Ovary (tissue), 3 donors: ENCODE results near the gene TBC1D22B.

Experiments
- CTCF ChIP-seq, 3 donors: fragments of 450-650 bp in 2 of 3; fragments of 200-600 bp in 1 of 3; IDR thresholded peaks; one replicate each; pipeline versions ENCODE4 v1.5.1 to v1.8.0; 2016 to 2022; ENCODE audit warnings: antibody characterized with exemption in 3 of 3, mild to moderate bottlenecking in 1 of 3
- EP300 ChIP-seq: sonication (generic); formaldehyde crosslinking; IDR thresholded peaks from one replicate; pipeline ENCODE4 v1.6.1; 2017; ENCODE audit warnings: antibody characterized with exemption
- POLR2A ChIP-seq: fragments of 450-650 bp; IDR thresholded peaks from one replicate; pipeline ENCODE4 v1.6.1; 2017; ENCODE audit warnings: antibody characterized with exemption, mild to moderate bottlenecking, moderate library complexity
- donor health status: DM: no; HTN: no; CAD: no.

- no peak for TF ChIP-seq POLR2A
- no peak for TF ChIP-seq CTCF (IDR thresholded peaks at IDR 0.05)
- TF ChIP-seq EP300 = no peak
Observed at GRCh38 chr6:37265860-37266259, 8.3 kb downstream of the TBC1D22B start.
